NCI-H526 (cell line): ENCODE measurements around the gene GDE1.
"Not testable (repeated sequence)": the region's sequence is repeated elsewhere in the genome, so short reads cannot be mapped to it uniquely, and the experiment has no call there.

Source experiments
- DNase-seq, 2 experiments: peaks; one replicate each; lab custom pipeline; 2025; lab: John Stamatoyannopoulos, UW

GDE1 gene, protein sequence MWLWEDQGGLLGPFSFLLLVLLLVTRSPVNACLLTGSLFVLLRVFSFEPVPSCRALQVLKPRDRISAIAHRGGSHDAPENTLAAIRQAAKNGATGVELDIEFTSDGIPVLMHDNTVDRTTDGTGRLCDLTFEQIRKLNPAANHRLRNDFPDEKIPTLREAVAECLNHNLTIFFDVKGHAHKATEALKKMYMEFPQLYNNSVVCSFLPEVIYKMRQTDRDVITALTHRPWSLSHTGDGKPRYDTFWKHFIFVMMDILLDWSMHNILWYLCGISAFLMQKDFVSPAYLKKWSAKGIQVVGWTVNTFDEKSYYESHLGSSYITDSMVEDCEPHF

DNA sequence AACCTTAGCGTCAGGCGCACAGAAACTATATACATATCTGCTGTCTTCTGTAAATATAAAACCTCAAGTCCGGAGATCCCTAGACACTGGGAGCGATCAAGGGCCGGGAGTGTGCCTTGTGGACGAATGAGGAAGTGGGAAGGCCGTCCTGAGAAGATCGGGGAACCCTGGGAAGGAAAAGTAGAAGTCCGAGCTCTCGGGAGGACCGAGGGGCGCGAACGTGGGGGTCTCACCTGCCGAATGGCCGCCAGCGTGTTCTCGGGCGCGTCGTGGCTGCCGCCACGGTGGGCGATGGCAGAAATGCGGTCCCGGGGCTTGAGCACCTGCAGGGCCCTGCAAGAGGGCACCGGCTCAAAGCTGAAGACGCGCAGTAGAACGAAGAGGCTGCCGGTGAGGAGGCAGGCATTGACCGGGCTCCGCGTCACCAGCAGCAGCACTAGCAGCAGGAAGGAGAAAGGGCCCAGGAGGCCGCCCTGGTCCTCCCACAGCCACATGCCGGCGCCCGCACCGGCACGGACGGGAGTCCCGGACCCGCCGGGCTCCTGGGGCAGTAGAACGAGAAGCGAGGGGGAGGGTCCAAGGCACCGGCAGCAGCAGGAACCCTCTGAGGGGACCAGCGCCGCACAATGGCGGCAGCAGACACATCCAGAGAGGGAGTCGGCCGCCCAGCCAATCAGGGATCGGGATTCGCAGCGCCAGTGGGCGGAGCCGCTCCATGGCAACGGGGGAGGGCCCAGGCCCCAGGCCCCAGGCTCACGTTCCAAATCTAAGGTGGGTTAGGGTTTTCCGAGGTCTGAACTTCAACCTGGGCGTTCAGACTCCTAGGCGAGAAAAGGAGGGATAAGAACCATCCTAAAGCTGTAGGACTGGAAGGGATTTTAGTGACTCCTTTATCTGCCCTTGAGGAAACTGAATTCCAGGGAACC, at the start of gene GDE1:
TSS of gene GDE1 (minus strand) at position 628 of the 926 bp plus-strand sequence. CDS start at position 494, 134 bp downstream.
- DNase-seq: peak; percentile 87 to 96

DNA sequence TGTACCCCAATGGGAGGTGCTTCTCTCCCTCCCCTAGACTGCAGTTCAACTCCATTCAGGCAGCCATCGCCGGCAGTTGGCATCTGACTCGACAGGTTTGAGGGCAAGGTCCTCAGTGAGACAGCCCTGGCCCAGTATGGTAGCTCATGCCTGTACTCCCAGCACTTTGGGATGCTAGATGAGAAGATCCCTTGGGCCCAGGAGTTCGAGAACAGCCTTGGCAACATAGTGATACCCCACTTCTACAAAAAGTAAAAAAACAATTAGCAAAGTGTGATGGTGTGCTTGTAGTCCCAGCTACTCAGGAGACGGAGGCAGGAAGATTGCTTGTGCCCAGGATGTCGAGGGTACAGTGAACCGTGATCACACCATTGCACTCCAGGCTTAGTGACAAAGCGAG, 45.7 kb upstream of the GDE1 start:
- no peak for DNase-seq

DNA sequence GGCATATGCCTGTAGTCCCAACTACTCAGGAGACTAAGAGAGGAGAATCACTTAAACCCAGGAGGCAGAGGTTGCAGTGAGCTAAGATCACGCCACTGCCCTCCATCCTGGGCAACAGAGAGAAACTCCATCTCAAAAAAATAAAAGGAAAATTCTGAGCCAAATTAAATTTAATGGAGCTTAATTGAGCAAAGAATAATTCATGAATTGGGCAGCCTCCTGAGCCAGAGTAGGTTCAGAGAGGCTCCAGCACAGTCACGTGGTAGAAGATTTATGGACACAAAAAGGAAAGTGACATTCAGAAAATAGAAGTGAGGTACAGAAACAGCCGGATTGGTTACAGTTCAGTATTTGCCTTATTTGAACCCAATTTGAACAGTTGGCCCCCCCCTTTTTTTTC, 44.5 kb upstream of the GDE1 start:
- DNase-seq: no peak

DNA sequence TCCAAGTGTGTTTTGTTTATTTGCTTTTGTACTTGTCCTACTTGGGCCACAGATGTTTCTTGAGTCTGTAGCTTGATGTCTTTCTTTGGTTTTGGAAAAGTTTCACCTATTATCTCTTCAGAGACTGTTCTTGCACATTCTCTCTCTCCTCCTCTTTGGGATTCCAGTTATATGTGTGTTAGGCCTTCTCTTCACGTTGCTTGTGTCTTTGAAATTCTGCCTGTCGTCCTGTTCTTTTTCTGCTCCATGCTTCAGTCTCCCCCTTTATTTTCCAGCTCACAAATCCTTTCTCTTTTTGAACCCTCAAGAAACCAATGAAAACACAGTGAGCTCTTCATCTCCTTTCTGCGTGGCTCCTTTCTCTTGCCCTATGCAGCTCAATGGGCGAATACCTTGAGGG, 41.5 kb upstream of the GDE1 start:
- no peak for DNase-seq

DNA sequence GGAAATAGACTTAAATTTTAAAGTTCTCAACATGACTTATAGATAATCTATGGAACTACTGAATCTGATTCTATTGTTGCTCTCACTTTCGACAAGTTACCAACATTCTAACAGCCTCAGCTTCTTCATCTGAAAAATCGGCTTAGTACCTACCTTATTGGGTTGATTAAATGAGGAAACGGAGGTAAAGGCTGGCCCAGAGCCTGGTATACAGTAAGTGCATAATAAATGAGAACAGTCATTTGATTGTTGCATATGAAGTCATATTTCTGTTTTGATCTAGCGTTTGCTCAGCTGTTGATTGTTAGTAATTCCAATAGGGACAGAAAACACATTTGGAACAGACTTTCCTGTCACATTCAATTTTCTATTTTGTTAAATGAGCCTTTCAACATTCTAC, 38.2 kb upstream of the GDE1 start:
- DNase-seq: no peak

DNA sequence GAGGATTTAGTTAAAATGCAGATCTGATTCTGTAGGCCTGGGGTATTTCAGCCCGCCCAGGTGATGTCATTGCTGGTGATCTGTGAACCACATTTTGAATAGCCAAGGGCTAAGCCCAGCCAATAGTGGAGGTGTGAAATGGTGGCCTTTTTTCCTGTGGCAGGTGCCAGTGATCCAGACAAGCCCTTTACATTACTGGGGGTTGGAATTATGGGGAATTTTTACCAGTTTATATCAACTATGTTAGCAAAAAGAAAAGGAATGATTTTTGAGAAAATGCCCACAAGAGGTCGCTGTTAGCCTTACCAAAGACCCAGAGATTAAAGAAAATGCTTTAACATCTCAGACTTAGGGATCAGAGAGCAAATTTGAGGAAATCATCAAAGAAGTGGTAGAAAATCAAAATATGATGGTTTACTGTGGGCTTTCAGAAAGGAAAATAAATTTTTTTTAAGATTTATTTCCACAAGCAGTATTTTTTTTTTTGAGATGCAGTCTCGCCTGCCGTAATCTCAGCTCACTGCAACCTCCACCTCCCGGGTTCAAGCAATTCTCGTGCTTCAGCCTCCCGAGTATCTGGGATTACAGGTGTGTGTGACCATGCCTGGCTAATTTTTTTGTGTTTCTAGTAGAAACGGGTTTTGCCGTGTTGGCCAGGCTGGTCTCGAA, 37.5 kb upstream of the GDE1 start:
- DNase-seq: peak; percentile 7 to 63

DNA sequence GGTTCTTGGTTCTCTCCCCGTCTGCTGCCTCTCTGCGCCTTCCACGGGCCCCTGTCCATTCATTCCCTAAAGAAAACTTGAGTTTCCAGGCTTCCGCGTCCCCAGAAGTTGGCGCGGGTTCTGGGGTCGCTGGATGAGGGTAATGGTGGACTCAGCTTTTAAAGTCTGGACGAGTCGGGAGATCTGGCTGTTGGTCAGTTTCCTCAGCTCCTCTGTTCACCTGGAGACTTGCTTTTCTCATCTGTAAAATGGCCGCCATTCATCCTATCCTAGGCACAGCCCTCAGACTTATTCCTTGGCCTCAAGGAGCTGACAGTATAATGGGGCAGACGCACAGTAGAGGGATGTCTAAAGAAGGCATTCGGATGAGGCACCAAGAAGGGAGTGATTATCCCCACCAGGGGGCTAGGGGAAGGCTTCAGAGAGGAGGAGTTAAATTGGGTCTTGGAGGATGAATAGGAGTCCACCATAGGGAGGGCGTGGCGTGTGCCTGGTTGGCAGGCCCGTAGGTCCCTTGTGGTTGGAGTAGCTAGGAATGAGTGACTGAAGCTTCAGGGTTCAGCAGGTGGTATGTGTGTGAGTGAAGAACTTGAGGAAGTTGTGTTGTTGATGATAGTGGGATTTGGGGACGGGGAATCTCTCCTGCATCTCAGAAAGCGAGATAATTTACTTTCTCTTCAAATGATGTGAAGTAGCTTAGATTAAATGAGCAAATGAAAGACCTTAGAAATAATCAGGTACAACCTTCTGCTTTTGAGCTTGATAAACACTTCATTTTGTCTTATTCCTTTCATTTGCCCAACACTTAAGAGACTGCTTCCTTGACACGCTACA, 34.3 kb upstream of the GDE1 start:
- DNase-seq: peak; percentile 2 to 15

DNA sequence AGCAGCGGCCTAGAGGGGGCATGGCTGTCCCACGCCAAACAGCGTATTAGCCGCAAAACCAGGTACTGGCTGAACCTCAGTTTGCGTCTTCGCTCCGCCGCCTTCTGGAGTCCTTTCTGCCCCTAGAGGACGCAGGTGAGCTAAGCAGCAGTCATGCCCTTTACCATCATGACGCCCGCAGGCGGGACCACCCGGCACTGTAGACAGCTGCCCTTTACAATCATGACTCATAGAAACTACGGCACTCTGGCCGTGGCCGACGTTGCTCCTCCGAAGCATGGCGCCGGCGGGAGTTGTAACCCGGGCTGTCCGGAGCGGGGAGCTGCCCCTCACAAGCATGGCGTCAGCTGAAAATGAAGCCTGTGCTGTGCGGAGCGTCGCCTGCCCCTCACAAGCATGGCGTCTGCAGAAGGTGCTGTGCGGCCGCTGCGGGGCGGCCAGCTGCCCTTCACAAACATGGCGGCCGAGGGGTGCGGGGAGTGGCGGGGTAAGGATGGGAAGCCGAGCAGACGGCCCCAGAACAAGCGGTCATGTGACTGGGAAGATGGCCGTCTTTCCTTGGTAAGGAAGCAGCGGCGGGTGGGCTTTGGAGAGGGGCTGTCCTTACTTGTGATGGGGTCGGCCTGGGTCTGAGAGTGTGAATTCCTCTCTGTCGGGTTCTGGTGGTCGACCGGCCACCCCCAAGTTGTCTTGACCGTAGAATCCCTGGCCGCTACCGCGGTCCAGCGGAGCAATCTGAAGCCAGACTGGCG, 33.5 kb upstream of the GDE1 start, which contains the start of gene VPS35L:
TSS of gene VPS35L (plus strand) at position 518 of the 752 bp plus-strand sequence. CDS start at position 545, 27 bp downstream.
- DNase-seq: peak; percentile 93 to 96

DNA sequence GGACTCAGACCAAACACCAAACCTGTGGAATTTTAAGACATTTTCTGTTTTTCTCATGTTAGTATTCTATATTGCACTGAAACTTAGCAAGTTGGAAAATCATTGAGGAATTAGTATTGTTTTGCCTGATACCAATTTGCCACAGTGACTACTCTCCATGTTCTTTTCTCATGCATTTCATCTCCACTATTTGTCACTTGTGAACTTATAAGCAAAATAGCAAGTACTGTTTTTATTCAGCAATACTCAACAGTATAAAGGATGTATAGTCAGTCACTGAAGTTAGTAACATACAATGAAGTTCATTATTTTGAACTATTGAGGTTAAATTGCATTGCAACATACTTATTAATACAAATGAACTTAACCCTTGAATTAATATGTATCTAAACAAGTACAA, 27.8 kb upstream of the GDE1 start:
- no peak for DNase-seq

DNA sequence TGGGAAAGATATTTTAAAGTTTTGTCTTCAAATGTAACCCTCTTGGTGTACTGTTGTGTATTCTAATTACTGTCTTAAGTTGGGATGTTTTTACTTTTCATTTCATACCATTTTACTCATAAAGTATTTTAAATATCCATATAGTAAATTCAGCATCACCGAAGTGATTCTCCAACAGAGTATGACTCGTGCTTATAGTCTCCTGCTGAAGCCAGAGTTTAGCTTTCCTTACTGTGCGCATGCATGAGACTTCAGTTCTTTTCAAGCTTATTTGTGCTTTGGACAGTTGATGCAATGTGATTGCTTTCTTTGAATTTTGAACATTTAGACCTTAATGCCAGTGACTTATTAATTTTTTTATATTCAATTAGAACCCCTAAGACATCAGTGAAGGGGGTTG, 26.2 kb upstream of the GDE1 start:
- no peak for DNase-seq

DNA sequence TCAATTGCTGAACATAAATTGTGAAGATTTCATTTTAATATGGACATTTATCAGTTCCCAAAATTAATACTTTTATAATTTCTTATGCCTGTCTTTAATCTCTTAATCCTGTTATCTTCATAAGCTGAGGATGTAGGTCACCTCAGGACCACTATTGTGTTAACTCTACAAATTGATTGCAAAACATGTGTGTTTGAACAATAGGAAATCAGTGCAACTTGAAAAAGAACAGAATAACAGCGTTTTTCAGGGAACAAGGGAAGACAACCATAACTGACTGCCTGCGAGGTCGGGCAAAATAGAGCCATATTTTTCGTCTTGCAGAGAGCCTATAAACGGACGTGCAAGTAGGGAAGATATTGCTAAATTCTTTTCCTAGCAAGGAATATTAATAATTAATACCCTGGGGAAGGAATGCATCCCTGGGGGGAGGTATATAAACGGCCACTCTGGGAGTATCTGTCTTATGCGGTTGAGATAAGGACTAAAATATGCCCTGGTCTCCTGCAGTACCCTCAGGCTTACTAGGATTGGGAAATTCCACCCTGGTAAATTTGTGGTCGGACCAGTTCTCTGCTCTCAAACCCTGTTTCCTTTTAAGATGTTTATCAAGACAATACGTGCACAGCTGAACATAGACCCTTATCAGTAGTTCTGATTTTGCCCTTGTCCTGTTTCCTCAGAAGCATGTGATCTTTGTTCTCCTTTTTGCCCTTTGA, 21.5 kb upstream of the GDE1 start:
- DNase-seq: not testable (repeated sequence)

DNA sequence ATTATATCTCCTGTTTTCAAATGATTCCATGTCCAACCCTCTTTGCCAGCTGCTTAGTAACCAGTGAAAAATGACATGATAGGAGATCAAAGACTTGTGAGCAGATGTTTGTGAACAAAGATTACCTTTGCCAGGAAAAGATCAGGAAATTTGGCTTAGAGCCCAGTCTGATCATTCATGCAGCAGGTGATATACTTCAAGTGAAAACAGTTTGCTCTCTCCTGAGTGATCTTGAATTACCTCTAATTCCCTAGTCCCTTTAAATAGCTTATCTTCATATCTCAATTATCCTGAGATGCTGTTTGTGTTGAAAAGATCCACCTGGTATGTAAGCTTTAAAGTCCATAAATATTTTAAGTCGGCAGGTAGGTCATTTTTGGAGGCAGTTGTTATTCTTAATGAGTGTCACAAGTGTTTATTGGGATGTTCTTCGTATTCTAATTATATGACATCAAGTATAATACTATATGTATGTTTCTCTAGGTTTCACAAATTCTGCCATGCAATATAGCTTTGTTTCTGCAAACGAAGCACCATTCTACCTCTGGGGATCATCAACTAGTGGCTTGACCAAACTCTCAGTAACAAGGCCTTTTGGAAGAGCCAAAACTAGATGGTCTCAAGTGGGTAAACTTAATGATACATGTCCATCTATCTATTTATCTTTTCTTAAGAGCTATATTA, 20.4 kb upstream of the GDE1 start:
- no peak for DNase-seq

DNA sequence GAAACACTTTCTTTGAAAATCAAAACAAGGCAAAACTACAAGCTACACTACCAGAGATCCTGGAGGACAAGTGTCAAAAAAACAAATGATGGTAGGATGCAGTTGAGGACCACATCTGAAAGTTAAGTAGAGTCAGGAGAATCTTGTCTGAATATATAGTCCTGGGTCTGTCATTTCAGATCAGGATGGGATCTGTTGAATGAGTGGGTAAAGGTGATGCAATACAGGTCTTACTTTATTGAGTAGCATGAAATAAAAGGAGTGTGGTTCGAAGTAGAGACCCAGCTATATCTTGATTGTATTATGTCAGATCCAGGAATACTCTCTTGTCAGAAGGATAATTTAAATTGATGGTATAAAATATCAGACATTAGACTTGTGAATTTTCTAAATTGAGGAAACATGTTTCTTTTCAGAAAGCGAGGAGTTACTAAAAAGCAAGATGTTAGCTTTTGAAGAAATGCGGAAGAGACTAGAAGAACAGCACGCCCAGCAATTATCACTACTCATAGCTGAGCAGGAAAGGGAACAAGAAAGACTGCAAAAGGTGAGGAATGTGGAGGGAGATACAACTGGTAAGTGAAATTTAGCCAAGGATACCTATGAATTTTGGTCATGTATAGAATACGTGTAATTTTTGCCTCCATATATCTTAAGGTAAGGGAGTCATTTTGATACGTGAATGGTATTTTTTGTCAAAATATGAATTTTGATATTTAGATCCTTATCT, 18.5 kb upstream of the GDE1 start:
- DNase-seq: no peak

DNA sequence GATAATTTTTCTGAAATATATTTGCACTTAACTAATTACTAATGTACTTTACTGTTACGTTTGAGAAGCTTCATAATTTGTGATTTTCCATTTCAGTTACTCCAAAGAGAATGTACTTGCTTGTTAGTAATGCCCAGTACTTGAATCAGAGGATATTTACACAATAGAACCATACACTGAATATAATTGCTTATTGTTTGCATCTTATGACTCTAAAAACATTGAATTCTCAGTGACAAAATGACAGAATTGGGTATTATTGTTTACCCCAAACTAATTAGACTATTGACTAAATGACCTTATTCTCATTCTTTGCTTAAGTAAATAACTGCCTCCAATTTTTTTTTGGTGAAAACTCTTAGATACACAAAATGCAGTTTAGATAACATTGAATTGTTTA, 10.7 kb upstream of the GDE1 start:
- DNase-seq: no peak

DNA sequence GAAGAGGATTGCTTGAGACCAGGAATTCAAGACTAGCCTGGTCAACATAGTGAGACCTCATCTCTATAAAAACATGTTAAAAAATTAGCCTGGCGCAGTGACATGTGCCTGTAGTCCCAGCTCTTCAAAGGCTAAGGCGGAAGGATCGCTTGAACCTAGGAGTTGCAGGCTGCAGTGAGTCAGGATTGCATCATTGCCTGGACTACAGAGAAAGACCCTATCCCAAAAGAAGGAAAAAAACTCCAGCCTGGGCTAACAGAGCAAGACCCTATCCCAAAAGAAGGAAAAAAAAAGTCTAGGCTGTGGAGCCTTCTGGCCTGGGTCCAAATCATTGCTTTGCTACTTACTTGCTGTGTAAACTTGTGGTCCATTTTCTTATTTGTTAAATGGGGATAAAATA, 6.8 kb upstream of the GDE1 start:
- DNase-seq: no peak

DNA sequence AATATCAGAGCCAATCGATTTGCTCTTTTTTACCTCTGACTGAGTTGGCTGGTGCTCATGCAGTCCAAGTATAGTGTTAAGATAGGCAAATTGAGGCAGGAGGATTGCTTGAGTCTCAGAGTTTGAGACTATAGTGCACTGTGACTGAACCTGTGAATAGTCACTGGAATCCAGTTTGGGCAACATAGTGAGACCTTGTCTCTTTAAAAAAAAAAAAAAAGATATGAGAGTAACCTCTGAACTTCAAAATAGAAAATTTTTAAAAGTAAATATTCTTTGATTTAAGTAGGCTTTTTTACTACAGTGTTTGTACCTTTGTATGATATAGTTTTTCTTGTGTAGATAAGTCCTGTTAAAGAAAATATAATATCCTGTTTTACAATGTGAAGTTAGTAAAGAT, 5.3 kb upstream of the GDE1 start:
- DNase-seq: peak in 1 of 2 experiments; percentile 14

DNA sequence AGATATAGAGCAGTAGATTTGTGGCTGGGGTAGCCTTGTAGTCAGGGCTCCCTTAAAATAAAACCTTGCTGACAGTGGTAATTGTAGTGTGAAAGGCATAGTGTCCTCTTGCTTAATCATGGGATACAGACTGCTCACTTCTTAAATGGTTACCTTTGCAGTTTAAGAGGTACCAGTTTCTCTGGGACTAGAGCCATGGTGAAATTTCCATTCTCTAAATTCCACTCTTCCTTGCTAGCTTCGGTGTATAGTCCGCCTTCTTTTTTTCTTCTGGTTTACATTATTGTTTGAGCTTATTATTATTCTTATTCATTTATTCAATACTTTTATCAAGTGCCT, 3.5 kb upstream of the GDE1 start:
- peak in 1 of 2 experiments; percentile 21 for DNase-seq

DNA sequence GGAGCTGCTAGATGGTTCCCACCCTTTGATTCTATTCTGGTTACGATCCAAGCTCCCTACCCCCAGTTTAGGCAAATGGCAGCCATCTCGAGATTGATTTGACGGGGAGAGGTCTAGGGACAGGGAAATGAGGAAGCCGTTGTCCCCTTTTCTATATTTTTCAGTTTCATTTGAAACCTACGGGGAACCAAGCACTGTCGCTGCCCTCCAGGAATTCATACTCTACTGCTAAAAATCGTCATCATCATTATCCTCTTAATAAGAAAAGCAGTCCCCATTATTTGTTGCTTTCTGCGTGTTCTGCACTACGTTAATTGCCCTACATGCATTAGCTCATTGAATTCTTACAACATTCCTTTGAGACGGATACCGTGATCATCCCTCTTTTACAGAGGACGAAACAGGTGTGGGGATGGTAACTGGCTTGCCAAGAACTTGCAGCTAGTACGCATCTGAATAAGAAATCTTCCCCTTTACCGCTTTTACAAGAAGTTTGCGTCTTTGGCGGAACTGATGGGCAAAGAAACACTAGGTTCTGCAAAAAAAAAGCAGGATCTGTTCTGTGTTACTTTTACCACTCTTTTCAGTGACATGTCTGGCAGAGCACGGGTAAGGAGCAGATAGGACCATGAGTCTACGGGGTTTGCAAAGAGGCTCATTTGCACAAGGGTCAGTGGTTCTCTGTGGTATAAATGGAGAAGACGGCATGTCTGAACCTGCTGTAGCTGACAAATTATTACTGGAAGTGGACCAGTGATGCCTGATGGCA, 2.9 kb upstream of the GDE1 start:
- peak; percentile 33 to 62 for DNase-seq
